ENCODE measurements around the gene SRF.
A peak's percentile ranks its signal among the peaks of the same experiment; 100 is the strongest.

Gene SRF

DNA sequence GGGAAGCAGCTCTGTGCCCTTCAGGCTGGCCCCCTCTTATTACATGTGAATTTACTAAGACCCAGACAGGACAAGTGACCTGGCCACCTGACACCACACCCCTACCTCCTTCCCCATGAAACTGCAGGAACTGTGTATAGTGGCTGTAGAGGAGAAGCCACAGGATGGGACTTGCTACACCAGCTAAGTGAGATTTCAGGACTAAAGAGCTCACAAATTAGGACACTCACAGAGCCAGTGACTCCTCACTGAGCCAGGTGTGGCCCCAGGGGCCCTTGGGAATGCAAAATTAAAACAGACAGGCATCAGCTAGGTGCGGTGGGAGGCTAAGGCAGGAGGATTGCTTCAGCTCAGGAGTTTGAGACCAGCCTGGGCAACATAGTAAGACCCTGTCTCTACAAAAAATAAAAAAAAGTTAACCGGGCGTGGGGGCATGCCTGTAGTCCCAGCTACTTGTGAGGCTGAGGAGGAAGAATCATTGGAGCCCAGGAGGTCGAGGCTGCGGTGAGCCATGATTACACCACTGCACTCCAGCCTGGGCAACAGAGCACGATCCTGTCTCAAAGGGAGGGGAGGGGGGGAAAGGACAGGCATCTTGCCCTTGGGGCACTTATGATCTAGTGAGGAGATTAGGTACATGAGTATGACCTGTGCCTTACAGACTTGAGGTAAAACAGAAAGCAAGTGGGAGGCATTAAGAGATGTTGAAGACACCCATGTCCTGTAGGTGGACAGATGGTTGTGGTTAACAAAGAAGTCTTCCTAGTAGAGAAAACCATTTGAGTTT, 23.2 kb upstream of the SRF start:
- no peak overlapping the region for H3K4me3 ChIP-seq (ENCODE audit: low read depth, low read length)
- DNase-seq (ENCODE audit: low read depth): no peak
- TF ChIP-seq CTCF (IDR thresholded peaks at IDR 0.05; ENCODE audit: low read depth, low read length, missing control alignments): no peak

GRCh38 chr6:43149265-43149664, 21.8 kb upstream of the SRF start:
- H3K4me3 ChIP-seq (ENCODE audit: low read depth, low read length): no peak overlapping the region
- DNase-seq (ENCODE audit: low read depth): no peak
- no peak for TF ChIP-seq CTCF (IDR thresholded peaks at IDR 0.05; ENCODE audit: low read depth, low read length, missing control alignments)

DNA sequence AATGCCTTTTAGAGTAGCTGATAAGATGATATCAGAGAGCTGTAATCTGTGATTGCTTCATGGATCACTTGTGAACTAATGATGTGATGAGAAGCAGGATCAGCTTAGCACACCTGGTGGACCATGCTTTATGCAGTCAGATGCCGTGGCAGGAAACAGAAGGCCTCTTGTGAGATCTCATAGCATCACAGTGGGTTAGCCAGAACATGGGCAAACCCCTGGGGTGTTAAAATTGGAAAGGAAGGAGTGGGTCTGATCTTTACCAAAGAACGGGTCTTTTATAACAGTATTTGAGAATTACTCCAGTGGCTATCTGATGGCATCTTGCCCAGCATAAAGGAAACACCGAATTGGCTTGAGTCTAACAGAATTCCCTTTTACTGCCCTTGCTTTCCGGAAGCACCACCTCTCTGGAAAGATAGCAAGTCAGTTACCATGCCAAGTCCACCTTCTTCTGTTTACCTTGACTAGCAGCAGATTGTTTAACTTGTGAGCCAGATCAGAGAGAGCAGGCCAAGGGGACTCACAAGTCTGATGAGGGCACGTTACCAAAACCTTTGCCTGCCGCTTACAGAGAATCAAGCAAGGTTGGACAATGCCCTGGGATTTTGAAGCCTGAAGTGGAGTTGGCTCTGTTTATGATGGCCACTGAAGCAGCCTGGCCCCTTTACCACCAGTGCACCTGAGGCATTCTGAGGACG, 20.9 kb upstream of the SRF start:
- no peak overlapping the region for H3K4me3 ChIP-seq (ENCODE audit: low read depth, low read length)
- no peak for TF ChIP-seq CTCF (IDR thresholded peaks at IDR 0.05; ENCODE audit: low read depth, low read length, missing control alignments)
- DNase-seq (ENCODE audit: low read depth): no peak

GRCh38 chr6:43159599-43159998, 11.5 kb upstream of the SRF start:
- no peak for DNase-seq (ENCODE audit: low read depth)
- TF ChIP-seq CTCF (IDR thresholded peaks at IDR 0.05; ENCODE audit: low read depth, low read length, missing control alignments): no peak
- H3K4me3 ChIP-seq (ENCODE audit: low read depth, low read length): no peak overlapping the region

DNA sequence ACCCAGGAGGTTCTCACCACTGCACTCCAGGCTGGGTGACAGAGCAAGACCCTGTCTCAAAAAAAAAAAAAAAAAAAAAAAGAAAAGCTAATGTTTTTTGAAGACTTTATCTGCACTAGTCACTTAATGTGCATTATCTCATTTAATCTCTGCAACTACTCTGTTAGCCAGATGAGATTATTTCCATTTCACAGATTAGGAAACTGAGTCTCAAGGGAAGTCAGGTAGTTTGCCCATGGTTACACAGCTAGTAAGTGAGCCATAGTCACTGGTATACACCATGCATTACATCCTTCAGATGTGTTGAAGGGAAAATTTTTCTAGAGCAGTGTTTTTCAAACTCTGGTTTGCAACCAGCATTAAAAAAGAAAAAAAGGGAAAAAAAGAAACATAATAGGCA, 7.2 kb upstream of the SRF start:
- DNase-seq (ENCODE audit: low read depth): no peak
- TF ChIP-seq CTCF (IDR thresholded peaks at IDR 0.05; ENCODE audit: low read depth, low read length, missing control alignments): no peak

DNA sequence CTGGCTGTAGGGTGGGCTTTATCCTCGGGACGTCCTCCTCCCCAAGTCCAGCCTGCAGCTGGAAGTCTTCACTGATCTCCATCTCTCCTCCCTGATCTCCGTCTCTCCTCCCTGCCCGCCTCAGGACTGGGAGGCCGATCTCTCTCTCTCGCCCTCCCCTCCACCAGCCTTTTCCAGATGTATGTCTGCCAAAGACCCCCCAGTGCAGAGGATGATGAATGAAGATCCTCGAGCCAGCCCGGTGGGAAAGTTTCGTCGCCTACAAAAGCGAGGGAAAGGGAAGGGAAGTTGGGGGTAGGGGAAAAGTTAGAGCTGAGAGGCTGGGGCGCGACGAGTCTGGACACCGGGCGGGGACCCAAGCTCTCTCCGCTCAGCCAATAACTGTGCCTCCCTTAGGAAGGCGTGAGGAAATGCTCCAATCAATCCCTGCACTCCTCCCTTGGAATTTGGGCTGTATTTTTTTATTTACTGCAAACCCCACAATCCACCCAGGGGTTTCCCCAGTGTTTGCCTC, 595 bp upstream of the SRF start:
- no peak for TF ChIP-seq CTCF (IDR thresholded peaks at IDR 0.05; ENCODE audit: low read depth, low read length, missing control alignments)
- no peak for DNase-seq (ENCODE audit: low read depth)
- peak overlapping the region; percentile 91 for H3K4me3 ChIP-seq (ENCODE audit: low read depth, low read length)

More for the DNA sequence above, 7.2 kb upstream of the SRF start:
- no peak overlapping the region for H3K4me3 ChIP-seq (ENCODE audit: low read depth, low read length)
